Kidney (tissue), 14 donors: ENCODE data around the gene MAP3K19. TPM values are rescaled to one million over a fixed set of nuclear protein-coding genes. Genes with fewer than 3 reads are reported as not detected.
"Not testable (repeated sequence)": the region's sequence is repeated elsewhere in the genome, so short reads cannot be mapped to it uniquely, and the experiment has no call there.

Experiments used
- DNase-seq, 5 donors: peaks; one replicate each; pipeline ENCODE4 v3.0.0-alpha.2; 2013 to 2020
- FAIRE-seq: peaks from 2 replicates; lab custom pipeline; 2012; peaks lifted over from hg19 to GRCh38; lab: Jason Lieb, UNC
- H3K27ac ChIP-seq, 2 donors: one replicate each; pipeline ENCODE4 v1.7.0; 2013; ENCODE audit warnings: low read depth in 2 of 2, low read length in 2 of 2, inconsistent platforms in 1 of 2
- H3K27me3 ChIP-seq: one replicate; pipeline ENCODE4 v1.7.1; 2013; ENCODE audit warnings: low read length, inconsistent platforms; ENCODE audit not compliant: control insufficient read depth, insufficient read depth
- H3K36me3 ChIP-seq, 3 donors: one replicate each; pipeline versions ENCODE4 v1.7.0 to v1.7.1; 2013; ENCODE audit warnings: low read length in 3 of 3, control low read depth in 1 of 3, inconsistent platforms in 1 of 3; ENCODE audit not compliant: insufficient read depth in 3 of 3, control insufficient read depth in 2 of 3
- H3K4me1 ChIP-seq, 3 donors: one replicate each; pipeline versions ENCODE4 v1.7.0 to v1.7.1; 2013; ENCODE audit warnings: low read length in 3 of 3, inconsistent platforms in 1 of 3, low read depth in 1 of 3; ENCODE audit not compliant: control insufficient read depth in 2 of 3, insufficient read depth in 2 of 3
- H3K4me3 ChIP-seq, 3 donors: one replicate each; pipeline versions ENCODE4 v1.7.0 to v1.8.1; 2013; ENCODE audit warnings: low read length in 3 of 3, control low read depth in 1 of 3, inconsistent platforms in 1 of 3
- H3K9ac ChIP-seq, 3 donors: one replicate each; pipeline versions ENCODE4 v1.7.0 to v1.7.1; 2013; ENCODE audit warnings: low read length in 3 of 3, control low read depth in 1 of 3, inconsistent platforms in 1 of 3
- H3K9me3 ChIP-seq, 3 donors: one replicate each; pipeline versions ENCODE4 v1.7.0 to v1.7.1; 2013; ENCODE audit warnings: low read length in 3 of 3, control low read depth in 1 of 3, inconsistent platforms in 1 of 3; ENCODE audit not compliant: control insufficient read depth in 2 of 3, insufficient read depth in 1 of 3
- CTCF ChIP-seq: IDR thresholded peaks from 3 replicates; pipeline ENCODE4 v1.5.1; 2012; ENCODE audit warnings: mild to moderate bottlenecking, moderate library complexity, borderline replicate concordance; ENCODE audit not compliant: insufficient read depth; ENCODE audit errors: extremely low read depth
- intact Hi-C: fragments of 100-400 bp; cut with DNase I; formaldehyde crosslinking; loops from one replicate; pipeline ENCODE4 v1.11.1; 2022
- polyA plus RNA-seq: library from polyadenylated mRNA; stranded (reverse); fragments of 350-450 nt; fragmentation: Illumina TruSeq; extraction: RNeasy Lipid Tissue Mini Kit (QIAGEN cat#74804); gene quantifications from one replicate; pipeline ENCODE4 v1.2.3, GENCODE V29; 2014; ENCODE audit warnings: low read depth, low replicate concordance; ENCODE audit not compliant: insufficient read depth
- total RNA-seq: library from RNA; stranded (reverse); fragmentation: NEBNext Ultra II Directional; extraction: Animal tissue kit (Norgen Biotek cat#: 25700); gene quantifications from one replicate; pipeline ENCODE4 v1.2.1, GENCODE V29; 2021
- donor health status: control.
- donor health status: control.
- donor health status: control.
- donor health status: control.
- donor health status: control.
- donor health status: DM: yes; HTN: yes; CAD: no.
- donor health status: Normal renal cell carcinoma (clear cell type).

The MAP3K19 gene
- total and polyA plus RNA-seq, 2 donors from 2014 or later, result not detected

DNA sequence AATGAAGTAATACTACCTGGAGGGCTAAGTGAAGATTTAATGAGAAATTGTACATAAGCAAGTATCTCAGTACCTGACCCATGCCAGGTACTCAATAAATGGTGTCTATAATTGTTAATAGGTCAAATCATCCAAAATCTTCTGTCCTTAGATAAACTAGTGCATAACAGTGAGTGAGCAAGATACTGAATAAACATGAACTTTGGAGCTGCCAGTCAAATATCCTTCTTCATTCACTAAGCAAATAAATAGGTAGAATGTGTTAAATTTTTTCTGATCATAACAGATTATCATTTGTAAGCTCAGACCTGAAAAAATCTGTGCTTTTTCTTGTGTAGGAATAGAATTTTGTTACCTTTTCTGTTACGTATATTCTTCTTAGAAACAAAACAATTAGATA lies 44.4 kb upstream of the MAP3K19 start:
- DNase-seq (no peak), FAIRE-seq (no peak)
- no peak overlapping the region for H3K4me3 ChIP-seq
- H3K27me3 ChIP-seq, result no peaks in the 10 kb centered on the region
- no peak for TF ChIP-seq CTCF
- H3K27ac ChIP-seq, result no peak overlapping the region
- peaks cover 0 to 3% (median 0%) of the 10 kb centered on the region in 3 donors for H3K9me3 ChIP-seq
- H3K36me3 ChIP-seq, result peaks cover 0 to 6% (median 4%) of the 10 kb centered on the region in 3 donors
- H3K9ac ChIP-seq, result no peak overlapping the region
- peaks cover 0 to 10% (median 2%) of the 10 kb centered on the region in 3 donors for H3K4me1 ChIP-seq
- intact Hi-C loops, result no loop called here

- H3K4me1 ChIP-seq, H3K4me3 ChIP-seq, H3K9me3 ChIP-seq, intact Hi-C loops, H3K27ac ChIP-seq, H3K27me3 ChIP-seq, FAIRE-seq, H3K36me3 ChIP-seq, DNase-seq, H3K9ac ChIP-seq: not testable (repeated sequence)
Measured at GRCh38 chr2:135089597-135089996, 42.4 kb upstream of the MAP3K19 start.

DNA sequence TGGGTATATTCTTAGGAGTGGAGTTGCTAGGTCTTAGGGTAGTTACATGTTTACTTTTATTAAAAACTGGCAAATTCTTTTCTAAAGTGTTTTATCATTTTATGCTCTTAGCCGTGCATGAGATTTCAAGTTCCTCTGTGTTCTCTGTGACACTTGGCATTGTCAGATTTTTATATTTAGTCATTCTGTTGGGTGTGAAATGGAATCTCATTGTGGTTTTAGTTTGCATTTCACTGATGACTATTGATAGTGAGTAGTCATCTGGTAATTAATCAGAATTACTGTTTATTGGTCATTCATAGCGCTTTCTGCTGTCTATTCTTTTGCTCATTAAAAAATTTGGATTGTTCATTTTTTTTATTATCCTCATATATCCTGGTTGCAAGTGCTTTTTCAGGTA lies 39.0 kb upstream of the MAP3K19 start:
- DNase-seq, result no peak
- no peak for TF ChIP-seq CTCF
- no peak for FAIRE-seq

DNA sequence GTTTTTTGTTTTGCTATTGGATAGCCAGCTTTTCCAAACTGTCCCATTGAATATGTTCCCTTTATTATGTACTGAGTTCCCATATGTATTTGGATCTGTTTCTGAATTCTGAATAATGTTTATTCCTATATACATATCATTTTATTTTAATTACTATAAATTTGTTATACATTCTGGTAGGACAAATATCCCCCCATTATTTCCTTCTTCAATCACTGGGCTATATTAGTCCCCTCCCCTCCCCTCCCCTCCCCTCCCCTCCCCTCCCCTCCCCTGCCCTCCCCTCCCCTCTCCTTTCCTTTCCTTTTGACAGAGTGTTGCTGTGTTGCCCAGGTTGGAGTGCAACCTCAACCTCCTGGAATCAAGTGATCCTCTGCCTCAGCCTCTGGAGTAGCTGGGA lies 31.2 kb upstream of the MAP3K19 start:
- no peak overlapping the region for H3K27ac ChIP-seq
- DNase-seq (no peak), FAIRE-seq (no peak)
- H3K4me1 ChIP-seq, result peaks cover 0 to 5% (median 3%) of the 10 kb centered on the region in 3 donors
- no peak overlapping the region for H3K9ac ChIP-seq
- no peak for TF ChIP-seq CTCF
- no peaks in the 10 kb centered on the region for H3K27me3 ChIP-seq
- H3K9me3 ChIP-seq, result no peaks in the 10 kb centered on the region
- no peaks in the 10 kb centered on the region for H3K36me3 ChIP-seq
- intact Hi-C loops, result no loop called here
- H3K4me3 ChIP-seq, result no peak overlapping the region

More for the DNA sequence above, 39.0 kb upstream of the MAP3K19 start:
- no peak overlapping the region for H3K27ac ChIP-seq
- intact Hi-C loops, result no loop called here
- no peak overlapping the region for H3K4me3 ChIP-seq
- no peaks in the 10 kb centered on the region for H3K36me3 ChIP-seq
- no peaks in the 10 kb centered on the region for H3K27me3 ChIP-seq
- H3K4me1 ChIP-seq, result no peaks in the 10 kb centered on the region
- no peak overlapping the region for H3K9ac ChIP-seq
- H3K9me3 ChIP-seq, result peaks cover 0 to 3% (median 0%) of the 10 kb centered on the region in 3 donors
